Mesothelial cell of epicardium (in vitro differentiated cells): ENCODE data around the gene STARD7. TPM values are rescaled to one million over a fixed set of nuclear protein-coding genes. Genes with fewer than 3 reads are reported as not detected.

Source experiments
- DNase-seq, 2 experiments: peaks; one replicate each; pipeline ENCODE4 v3.0.0; 2021; ENCODE audit warnings: low spot score in 2 of 2; ENCODE audit not compliant: unreplicated experiment in 2 of 2
- H3K27ac Mint-ChIP-seq: 2 replicates; pipeline ENCODE4 v1.8.0; 2021; ENCODE audit warnings: mixed read lengths
- H3K27me3 Mint-ChIP-seq: 2 replicates; pipeline ENCODE4 v1.8.0; 2021; ENCODE audit warnings: low read depth, mixed read lengths
- H3K36me3 Mint-ChIP-seq: 2 replicates; pipeline ENCODE4 v1.8.0; 2021; ENCODE audit warnings: mixed read lengths
- H3K4me1 Mint-ChIP-seq: 2 replicates; pipeline ENCODE4 v1.8.0; 2021; ENCODE audit warnings: mixed read lengths
- H3K4me3 Mint-ChIP-seq: 2 replicates; pipeline ENCODE4 v1.8.0; 2021; ENCODE audit warnings: mild to moderate bottlenecking, moderate library complexity, mixed read lengths
- H3K9me3 Mint-ChIP-seq: 2 replicates; pipeline ENCODE4 v1.8.0; 2021; ENCODE audit warnings: mixed read lengths
- total RNA-seq: library from RNA; stranded (reverse); gene quantifications from 3 replicates; pipeline ENCODE4 v1.2.1, GENCODE V29; 2021
- TF ChIP-seq, protein P1 (sequence below): fragments of 200-600 bp; sonication (generic); IDR thresholded peaks from one replicate; pipeline ENCODE4 v1.5.0; 2021; ENCODE audit warnings: antibody characterized with exemption; ENCODE audit not compliant: unreplicated experiment

Gene STARD7
- total RNA-seq, 1 donor from 2014 or later = 108 TPM

DNA sequence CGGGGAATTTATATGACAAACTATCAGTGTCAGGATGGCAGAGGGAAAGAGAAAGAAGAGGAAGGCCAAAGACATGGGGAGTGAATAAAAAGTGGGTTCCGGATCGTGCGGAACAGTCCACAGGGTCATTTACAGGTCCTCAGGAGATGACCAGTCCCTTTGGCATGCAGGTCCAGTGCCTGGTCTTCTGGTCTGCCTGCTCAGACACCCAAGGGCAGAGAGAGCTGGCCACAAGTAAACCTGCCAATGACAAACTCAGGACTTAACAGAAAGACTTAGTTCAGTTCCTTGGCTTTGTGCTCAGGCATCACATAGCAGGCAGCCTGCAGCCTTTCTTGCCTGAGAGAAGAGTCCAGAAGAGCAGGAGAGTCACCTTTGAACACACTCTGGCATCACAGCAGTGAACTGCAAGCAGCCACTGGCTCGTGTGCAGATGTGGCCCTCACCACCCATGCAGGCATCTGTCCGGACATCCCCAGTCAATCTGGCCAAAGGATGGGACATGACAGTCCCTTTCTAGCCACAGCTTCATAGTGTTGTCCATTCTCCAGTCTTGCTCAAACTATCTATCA is 43.2 kb upstream of the STARD7 start:
- no peaks in the 10 kb centered on the region for H3K9me3 Mint-ChIP-seq
- no peaks in the 10 kb centered on the region for H3K27me3 Mint-ChIP-seq
- H3K36me3 Mint-ChIP-seq = peaks cover 17% of the 10 kb centered on the region
- H3K4me3 Mint-ChIP-seq = no peak overlapping the region
- no peak for DNase-seq
- peaks cover 11% of the 10 kb centered on the region for H3K4me1 Mint-ChIP-seq
- peak overlapping the region; percentile 82 for H3K27ac Mint-ChIP-seq
- TF ChIP-seq, protein P1, sequence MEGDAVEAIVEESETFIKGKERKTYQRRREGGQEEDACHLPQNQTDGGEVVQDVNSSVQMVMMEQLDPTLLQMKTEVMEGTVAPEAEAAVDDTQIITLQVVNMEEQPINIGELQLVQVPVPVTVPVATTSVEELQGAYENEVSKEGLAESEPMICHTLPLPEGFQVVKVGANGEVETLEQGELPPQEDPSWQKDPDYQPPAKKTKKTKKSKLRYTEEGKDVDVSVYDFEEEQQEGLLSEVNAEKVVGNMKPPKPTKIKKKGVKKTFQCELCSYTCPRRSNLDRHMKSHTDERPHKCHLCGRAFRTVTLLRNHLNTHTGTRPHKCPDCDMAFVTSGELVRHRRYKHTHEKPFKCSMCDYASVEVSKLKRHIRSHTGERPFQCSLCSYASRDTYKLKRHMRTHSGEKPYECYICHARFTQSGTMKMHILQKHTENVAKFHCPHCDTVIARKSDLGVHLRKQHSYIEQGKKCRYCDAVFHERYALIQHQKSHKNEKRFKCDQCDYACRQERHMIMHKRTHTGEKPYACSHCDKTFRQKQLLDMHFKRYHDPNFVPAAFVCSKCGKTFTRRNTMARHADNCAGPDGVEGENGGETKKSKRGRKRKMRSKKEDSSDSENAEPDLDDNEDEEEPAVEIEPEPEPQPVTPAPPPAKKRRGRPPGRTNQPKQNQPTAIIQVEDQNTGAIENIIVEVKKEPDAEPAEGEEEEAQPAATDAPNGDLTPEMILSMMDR = no peak

DNA sequence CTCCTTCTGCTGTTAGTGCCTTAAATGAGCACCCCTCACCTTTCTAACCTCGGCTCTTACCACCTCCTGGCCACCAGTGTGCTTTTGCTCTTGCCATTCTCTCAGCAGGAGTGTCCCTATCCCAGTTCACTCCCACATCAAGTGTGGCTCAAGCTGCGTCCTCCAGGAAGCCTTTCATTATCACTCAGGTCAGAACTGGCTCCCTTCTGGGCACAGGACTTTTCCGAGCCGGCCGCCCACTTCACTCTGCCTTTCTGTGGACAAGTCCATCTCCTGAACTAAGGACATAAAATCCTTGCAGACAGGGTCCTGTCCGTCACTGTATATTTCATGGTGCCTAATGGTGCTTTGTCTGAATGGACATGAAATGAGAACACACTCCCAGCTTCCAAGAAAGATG is 41.6 kb upstream of the STARD7 start:
- no peak for DNase-seq
- no peaks in the 10 kb centered on the region for H3K27me3 Mint-ChIP-seq
- peak overlapping the region; percentile 81 for H3K27ac Mint-ChIP-seq
- peaks cover 13% of the 10 kb centered on the region for H3K36me3 Mint-ChIP-seq
- TF ChIP-seq, protein P1 = no peak
- no peak overlapping the region for H3K4me3 Mint-ChIP-seq
- H3K4me1 Mint-ChIP-seq = peaks cover 11% of the 10 kb centered on the region
- no peaks in the 10 kb centered on the region for H3K9me3 Mint-ChIP-seq

- Mint-ChIP-seq H3K9me3 (no peaks in the 10 kb centered on the region), H3K36me3 (peaks cover 12% of the 10 kb centered on the region), H3K27ac (peak overlapping the region; percentile 74), H3K4me3 (no peak overlapping the region), H3K4me1 (peaks cover 11% of the 10 kb centered on the region), H3K27me3 (no peaks in the 10 kb centered on the region)
- no peak for DNase-seq
- TF ChIP-seq, protein P1 = no peak
Measured at GRCh38 chr2:96249654-96250053, 41.0 kb upstream of the STARD7 start.

GRCh38 chr2:96248624-96249023 is 40.0 kb upstream of the STARD7 start:
- H3K9me3 Mint-ChIP-seq = no peaks in the 10 kb centered on the region
- H3K36me3 Mint-ChIP-seq = peaks cover 8% of the 10 kb centered on the region
- H3K4me3 Mint-ChIP-seq = no peak overlapping the region
- TF ChIP-seq, protein P1 = no peak
- H3K4me1 Mint-ChIP-seq = peaks cover 11% of the 10 kb centered on the region
- no peak overlapping the region for H3K27ac Mint-ChIP-seq
- no peaks in the 10 kb centered on the region for H3K27me3 Mint-ChIP-seq
- no peak for DNase-seq

GRCh38 chr2:96247896-96248295 is 39.3 kb upstream of the STARD7 start:
- Mint-ChIP-seq H3K27me3 (no peaks in the 10 kb centered on the region), H3K4me3 (no peak overlapping the region), H3K27ac (peak overlapping the region; percentile 5), H3K9me3 (no peaks in the 10 kb centered on the region), H3K4me1 (peaks cover 11% of the 10 kb centered on the region), H3K36me3 (peaks cover 8% of the 10 kb centered on the region)
- DNase-seq = no peak
- TF ChIP-seq, protein P1 = no peak

DNA sequence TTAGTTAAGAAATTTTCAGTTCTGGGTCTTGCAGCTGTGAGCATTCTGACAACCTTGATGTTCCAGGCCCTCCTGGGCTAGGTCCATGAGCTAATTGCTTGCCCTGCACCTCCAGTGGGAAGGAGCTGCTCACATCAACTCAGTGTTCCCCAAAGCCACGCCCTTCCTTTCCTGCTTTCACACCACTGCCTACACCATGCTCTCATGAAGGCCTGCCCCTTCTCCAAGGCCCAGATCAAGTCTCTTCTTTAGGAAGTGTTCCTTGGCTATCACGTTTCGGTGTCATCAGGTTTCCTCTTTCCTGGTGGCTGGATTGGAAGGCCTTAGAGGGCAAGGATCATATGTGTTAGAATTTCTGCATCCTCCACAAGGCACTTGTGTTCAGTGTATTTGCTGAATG is 38.4 kb upstream of the STARD7 start:
- Mint-ChIP-seq H3K27me3 (no peaks in the 10 kb centered on the region), H3K9me3 (no peaks in the 10 kb centered on the region), H3K36me3 (peaks cover 7% of the 10 kb centered on the region), H3K4me1 (peaks cover 11% of the 10 kb centered on the region), H3K27ac (no peak overlapping the region), H3K4me3 (no peak overlapping the region)
- TF ChIP-seq, protein P1 = no peak
- DNase-seq = no peak
